Calu3 (cell line): ENCODE data around the gene MRPL46. TPM values are rescaled to one million over a fixed set of nuclear protein-coding genes. Genes with fewer than 3 reads are reported as not detected.
A peak's percentile ranks its signal among the peaks of the same experiment; 100 is the strongest.
"Not testable (repeated sequence)": the region's sequence is repeated elsewhere in the genome, so short reads cannot be mapped to it uniquely, and the experiment has no call there.

Experiments used
- BruUV-seq: library from RNA; stranded (reverse); fragments of 400-500 nt; replicated peaks from 2 replicates; lab custom pipeline; 2021; lab: Mats Ljungman, UMichigan
- CTCF ChIA-PET: fragments of 300-600 bp; sonication (Branson Sonifier 250); formaldehyde crosslinking; loops from one replicate; lab custom pipeline; 2022; ENCODE audit warnings: antibody characterized with exemption; lab: Charles Lee
- DNase-seq: peaks from one replicate; pipeline ENCODE4 v3.0.0; 2022
- H3K27ac Mint-ChIP-seq: one replicate; pipeline ENCODE4 v1.8.0; 2022; ENCODE audit warnings: mixed read lengths; ENCODE audit not compliant: unreplicated experiment
- H3K27me3 Mint-ChIP-seq: one replicate; pipeline ENCODE4 v1.8.0; 2022; ENCODE audit warnings: mixed read lengths; ENCODE audit not compliant: unreplicated experiment
- H3K36me3 Mint-ChIP-seq: one replicate; pipeline ENCODE4 v1.8.0; 2022; ENCODE audit warnings: mild to moderate bottlenecking, moderate library complexity, mixed read lengths; ENCODE audit not compliant: insufficient read depth, unreplicated experiment
- H3K4me1 Mint-ChIP-seq: one replicate; pipeline ENCODE4 v1.8.0; 2022; ENCODE audit warnings: mild to moderate bottlenecking, low read depth, mixed read lengths; ENCODE audit not compliant: unreplicated experiment
- H3K4me3 Mint-ChIP-seq: one replicate; pipeline ENCODE4 v1.8.0; 2022; ENCODE audit warnings: mild to moderate bottlenecking, low read depth, moderate library complexity, mixed read lengths; ENCODE audit not compliant: unreplicated experiment
- H3K9me3 Mint-ChIP-seq: one replicate; pipeline ENCODE4 v1.8.0; 2022; ENCODE audit warnings: low read depth, mixed read lengths; ENCODE audit not compliant: unreplicated experiment
- intact Hi-C: fragments of 100-400 bp; cut with micrococcal nuclease; formaldehyde crosslinking; loops from one replicate; pipeline ENCODE4 v1.10.0; 2022; ENCODE audit not compliant: unreplicated experiment
- total RNA-seq: library from RNA; stranded (reverse); gene quantifications from 2 replicates; pipeline ENCODE4 v1.2.3, GENCODE V29; 2022
- TF ChIP-seq, protein P1 (sequence below): fragments of 200-600 bp; IDR thresholded peaks from one replicate; pipeline ENCODE4 v1.8.0; 2022; ENCODE audit warnings: antibody characterized with exemption; ENCODE audit not compliant: unreplicated experiment

Gene MRPL46
- total RNA-seq, 1 experiment from 2014 or later: 47.6 TPM

DNA sequence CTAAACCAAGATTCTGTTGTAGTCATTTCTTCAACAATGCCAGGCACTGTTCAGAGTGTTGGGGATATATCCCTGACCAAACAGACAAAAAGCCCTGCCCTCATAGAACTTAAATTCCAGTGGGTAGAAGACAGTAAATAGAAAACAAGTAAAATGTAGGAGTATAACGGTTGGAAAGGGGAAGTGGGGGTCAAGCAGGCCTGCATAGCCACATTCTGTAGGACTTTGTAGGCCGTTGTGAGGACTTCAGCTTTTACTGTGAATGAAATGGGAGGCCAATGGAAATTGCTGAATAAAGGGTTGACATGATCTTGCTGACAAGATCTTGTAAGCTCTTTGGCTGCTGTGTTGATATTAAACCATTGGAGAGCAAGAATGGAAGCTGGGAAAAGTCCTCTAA is 2.1 kb upstream of the MRPL46 start:
- Mint-ChIP-seq H3K27ac (no peak overlapping the region), H3K36me3 (peaks cover 37% of the 10 kb centered on the region), H3K4me3 (no peak overlapping the region), H3K27me3 (no peaks in the 10 kb centered on the region), H3K9me3 (no peaks in the 10 kb centered on the region), H3K4me1 (peaks cover 12% of the 10 kb centered on the region)
- DNase-seq: no peak
- no TSS peak for BruUV-seq
- intact Hi-C loops: no loop called here
- TF ChIP-seq, protein P1, sequence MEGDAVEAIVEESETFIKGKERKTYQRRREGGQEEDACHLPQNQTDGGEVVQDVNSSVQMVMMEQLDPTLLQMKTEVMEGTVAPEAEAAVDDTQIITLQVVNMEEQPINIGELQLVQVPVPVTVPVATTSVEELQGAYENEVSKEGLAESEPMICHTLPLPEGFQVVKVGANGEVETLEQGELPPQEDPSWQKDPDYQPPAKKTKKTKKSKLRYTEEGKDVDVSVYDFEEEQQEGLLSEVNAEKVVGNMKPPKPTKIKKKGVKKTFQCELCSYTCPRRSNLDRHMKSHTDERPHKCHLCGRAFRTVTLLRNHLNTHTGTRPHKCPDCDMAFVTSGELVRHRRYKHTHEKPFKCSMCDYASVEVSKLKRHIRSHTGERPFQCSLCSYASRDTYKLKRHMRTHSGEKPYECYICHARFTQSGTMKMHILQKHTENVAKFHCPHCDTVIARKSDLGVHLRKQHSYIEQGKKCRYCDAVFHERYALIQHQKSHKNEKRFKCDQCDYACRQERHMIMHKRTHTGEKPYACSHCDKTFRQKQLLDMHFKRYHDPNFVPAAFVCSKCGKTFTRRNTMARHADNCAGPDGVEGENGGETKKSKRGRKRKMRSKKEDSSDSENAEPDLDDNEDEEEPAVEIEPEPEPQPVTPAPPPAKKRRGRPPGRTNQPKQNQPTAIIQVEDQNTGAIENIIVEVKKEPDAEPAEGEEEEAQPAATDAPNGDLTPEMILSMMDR: no peak
- CTCF ChIA-PET: no interaction called here

DNA sequence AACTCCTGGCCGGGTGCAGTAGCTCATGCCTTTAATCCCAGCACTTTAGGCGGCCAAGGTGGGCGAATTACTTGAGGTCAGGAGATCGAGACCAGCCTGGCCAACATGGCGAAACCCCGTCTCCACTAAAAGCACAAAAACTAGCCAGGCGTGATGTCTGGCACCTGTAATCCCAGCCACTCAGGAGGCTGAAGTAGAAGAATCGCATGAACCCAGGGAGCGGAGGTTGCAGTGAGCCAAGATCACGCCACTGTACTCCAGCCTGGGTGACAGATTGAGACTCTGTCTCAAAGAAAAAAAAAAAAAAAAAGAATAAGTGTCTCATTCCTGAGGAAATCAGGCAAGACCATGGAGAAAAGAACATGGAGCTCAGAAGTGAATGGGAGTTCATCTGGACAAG is 1.5 kb upstream of the MRPL46 start:
- CTCF ChIA-PET, intact Hi-C loops, H3K27me3 Mint-ChIP-seq, BruUV-seq, H3K27ac Mint-ChIP-seq, DNase-seq, H3K9me3 Mint-ChIP-seq: not testable (repeated sequence)
- Mint-ChIP-seq H3K4me3 (peak overlapping the region; percentile 86), H3K4me1 (peaks cover 12% of the 10 kb centered on the region), H3K36me3 (peaks cover 33% of the 10 kb centered on the region)

DNA sequence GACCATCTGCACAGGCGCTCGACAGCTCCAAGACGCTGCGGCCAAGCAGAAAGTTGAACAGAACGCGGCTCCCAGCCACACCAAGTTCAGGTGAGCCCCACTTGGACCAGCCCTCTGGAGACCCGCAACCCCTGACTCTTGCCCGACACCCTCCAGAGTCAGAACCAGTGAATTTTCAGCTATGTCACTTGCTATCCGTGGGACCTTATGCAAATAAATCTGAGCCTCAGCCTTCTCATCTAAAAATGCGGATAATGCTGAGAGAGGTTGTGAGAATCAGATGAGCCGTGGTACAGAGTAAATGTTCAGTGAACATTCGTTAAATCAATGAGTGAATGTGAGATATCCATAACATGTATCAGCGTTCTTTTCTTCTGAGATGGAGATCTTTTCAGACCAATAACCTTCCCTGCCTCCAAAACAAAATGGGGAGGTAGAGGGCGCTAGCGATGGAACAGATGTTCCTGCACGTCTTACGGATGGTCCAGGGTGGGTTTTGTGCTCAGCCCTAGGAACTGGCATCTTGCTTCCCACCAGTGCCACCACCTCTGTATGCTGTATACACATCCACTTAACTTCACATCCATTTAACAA is 844 bp upstream of the MRPL46 start:
- peak overlapping the region; percentile 86 for H3K4me3 Mint-ChIP-seq
- intact Hi-C loops: loop anchor here (2.0 kb wide), 1 partner anchor 147 kb away; no protein-coding TSS in a partner anchor

DNA sequence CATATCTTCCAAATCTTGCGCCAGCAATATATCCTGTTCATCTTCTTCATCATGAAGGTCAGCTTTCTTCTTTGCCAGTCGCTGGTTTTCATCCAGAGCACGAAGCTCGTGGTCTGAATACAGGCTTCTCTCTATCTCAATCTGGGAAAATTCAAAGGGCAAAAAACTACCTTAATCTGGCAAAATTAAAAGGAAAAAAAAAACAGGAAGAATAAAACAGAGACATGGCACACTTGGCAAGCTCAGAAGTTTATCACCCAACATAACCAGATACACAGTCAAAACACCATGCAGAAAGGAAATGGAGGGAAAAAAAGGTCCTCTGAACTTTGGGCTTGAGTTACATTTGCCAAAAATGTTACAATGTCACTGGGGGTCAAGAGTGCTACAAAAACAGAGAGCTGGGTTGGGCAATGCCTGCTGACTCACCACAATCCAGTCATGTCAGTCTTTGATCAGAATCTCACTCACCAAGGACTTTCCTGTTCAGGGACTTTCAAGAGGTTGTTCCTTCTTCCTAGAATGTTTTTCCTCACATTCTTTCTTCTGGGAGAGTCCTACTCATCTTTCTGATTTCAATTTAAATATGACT is 1.5 kb downstream of the MRPL46 start:
- no peaks in the 10 kb centered on the region for H3K27me3 Mint-ChIP-seq
- intact Hi-C loops: loop anchor here (2.0 kb wide), 1 partner anchor 149 kb away; no protein-coding TSS in a partner anchor
- H3K4me3 Mint-ChIP-seq: peak overlapping the region; percentile 86
- DNase-seq: peak; percentile 45
- TF ChIP-seq, protein P1: no peak
- CTCF ChIA-PET: no interaction called here
- peaks cover 12% of the 10 kb centered on the region for H3K4me1 Mint-ChIP-seq
- no TSS peak for BruUV-seq
- peak overlapping the region; percentile 93 for H3K27ac Mint-ChIP-seq
- H3K9me3 Mint-ChIP-seq: no peaks in the 10 kb centered on the region
- H3K36me3 Mint-ChIP-seq: peaks cover 38% of the 10 kb centered on the region

More for the DNA sequence above, 844 bp upstream of the MRPL46 start:
- TF ChIP-seq, protein P1: no peak
- Mint-ChIP-seq H3K27ac (peak overlapping the region; percentile 93), H3K4me1 (peaks cover 12% of the 10 kb centered on the region), H3K9me3 (no peaks in the 10 kb centered on the region), H3K36me3 (peaks cover 30% of the 10 kb centered on the region), H3K27me3 (no peaks in the 10 kb centered on the region)
- TSS peak; percentile 70 for BruUV-seq
- CTCF ChIA-PET: interaction anchor here (1.0 to 1.9 kb wide), 4 partner anchors 9 to 156 kb away, joined by 3 to 10 read pairs (median 4); no protein-coding TSS in a partner anchor
- DNase-seq: no peak
